Placental pericyte (primary cell): ENCODE data around the gene EN1. TPM values are rescaled to one million over a fixed set of nuclear protein-coding genes. Genes with fewer than 3 reads are reported as not detected.

Experiments used
- total RNA-seq: library from RNA; depleted of rRNA; stranded (reverse); fragments of >200 nt; gene quantifications from 2 replicates; pipeline ENCODE4 v1.2.3, GENCODE V29; 2012

Gene EN1
- not detected in 2 replicates for total RNA-seq

GRCh38 chr2:118846953-118847761, at the start of gene EN1:
Gene EN1, minus strand, starts transcription at chr2:118847648. Its CDS starts 481 bp downstream, at chr2:118847167.

Other genes starting within 250 kb of the EN1 start
- gene MARCO, start 94.5 kb upstream of the EN1 start, total RNA-seq, result not detected in 2 replicates